22Rv1 (cell line): ENCODE results near the gene TRPC6.

Source experiments
- CTCF ChIP-seq: fragments of 450-650 bp; IDR thresholded peaks from 2 replicates; pipeline ENCODE4 v1.5.1; 2017; ENCODE audit warnings: mild to moderate bottlenecking
- ZFX ChIP-seq: fragments of 450-650 bp; IDR thresholded peaks from 2 replicates; pipeline ENCODE4 v1.6.1; 2017; ENCODE audit warnings: antibody characterized with exemption, borderline replicate concordance

- no peak for TF ChIP-seq CTCF
- TF ChIP-seq ZFX, result no peak
Observed at GRCh38 chr11:101566626-101567025, 17.2 kb downstream of the TRPC6 start.
